Activated CD4-positive, alpha-beta T cell treated with anti-CD3 and anti-CD28 coated beads, Interleukin-2, amount 50 U/mL, for 4 hours (primary cell): ENCODE results near the gene ACSL5.
"Not testable (repeated sequence)": the region's sequence is repeated elsewhere in the genome, so short reads cannot be mapped to it uniquely, and the experiment has no call there.

Source experiments
- DNase-seq, 2 experiments: peaks; one replicate each; pipeline ENCODE4 v3.0.0-alpha.2; 2020

ACSL5 gene

DNA sequence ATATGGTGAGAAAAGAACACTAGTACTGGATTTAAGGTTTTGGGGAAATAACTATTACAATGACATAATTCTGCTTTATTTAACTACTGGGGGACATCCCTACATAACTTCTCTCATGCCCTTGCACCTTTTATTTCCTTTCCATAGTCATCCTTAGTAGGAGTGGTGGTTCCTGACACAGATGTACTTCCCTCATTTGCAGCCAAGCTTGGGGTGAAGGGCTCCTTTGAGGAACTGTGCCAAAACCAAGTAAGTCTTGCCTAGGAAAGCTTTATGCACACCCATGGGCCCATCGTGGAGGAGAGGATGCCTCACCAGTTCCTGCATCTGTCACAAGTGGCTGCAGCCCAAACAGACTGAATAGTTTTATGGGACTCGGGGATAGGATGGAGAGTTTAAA, 52.2 kb downstream of the ACSL5 start:
- DNase-seq, result no peak

DNA sequence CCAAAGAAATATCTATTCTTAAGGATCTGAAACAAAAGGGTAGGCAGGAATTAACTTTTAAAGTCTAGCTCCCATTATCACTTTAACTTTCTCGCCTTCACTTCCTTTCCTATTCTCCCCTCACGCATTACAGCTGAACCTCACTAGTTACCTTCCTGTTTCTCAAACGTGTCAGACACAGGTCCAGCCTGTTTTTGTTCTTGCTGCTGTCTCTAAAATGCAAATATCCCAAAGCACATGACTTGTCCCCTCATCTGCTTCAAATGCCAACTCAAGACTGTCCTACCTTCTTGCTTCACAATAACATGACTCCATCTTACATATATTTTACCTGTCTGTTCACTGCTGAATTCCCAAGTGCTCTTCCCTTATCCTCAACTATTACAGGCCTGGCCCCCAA, 55.2 kb downstream of the ACSL5 start:
- DNase-seq, result no peak

DNA sequence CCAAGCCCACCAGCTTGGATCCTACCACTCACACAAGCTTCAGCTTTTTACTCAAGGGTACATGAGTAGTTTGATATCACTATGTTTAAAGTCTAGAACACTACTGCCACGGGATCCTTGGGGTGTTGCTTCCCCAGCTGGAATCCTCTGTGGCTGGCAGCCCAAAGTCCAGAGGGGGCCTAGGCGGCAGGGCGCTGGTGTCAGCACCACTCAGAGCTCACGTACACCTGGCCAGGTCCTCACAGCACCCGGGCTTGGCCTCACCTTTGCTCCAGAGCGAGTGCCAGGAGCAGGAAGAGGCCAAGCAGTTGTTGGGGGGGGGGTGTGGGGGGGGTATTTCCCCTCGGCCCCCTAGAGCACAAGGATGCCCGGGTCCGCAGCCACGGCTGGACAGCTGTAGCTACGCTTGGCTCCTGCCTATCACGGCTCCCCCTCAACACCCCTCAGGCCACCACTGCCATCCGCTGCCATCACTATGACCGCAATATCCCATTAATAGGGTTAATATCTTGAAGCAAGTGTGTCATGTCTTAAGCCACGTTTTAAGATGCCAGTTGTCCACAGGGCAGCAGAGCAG, 55.8 kb downstream of the ACSL5 start:
- no peak for DNase-seq

DNA sequence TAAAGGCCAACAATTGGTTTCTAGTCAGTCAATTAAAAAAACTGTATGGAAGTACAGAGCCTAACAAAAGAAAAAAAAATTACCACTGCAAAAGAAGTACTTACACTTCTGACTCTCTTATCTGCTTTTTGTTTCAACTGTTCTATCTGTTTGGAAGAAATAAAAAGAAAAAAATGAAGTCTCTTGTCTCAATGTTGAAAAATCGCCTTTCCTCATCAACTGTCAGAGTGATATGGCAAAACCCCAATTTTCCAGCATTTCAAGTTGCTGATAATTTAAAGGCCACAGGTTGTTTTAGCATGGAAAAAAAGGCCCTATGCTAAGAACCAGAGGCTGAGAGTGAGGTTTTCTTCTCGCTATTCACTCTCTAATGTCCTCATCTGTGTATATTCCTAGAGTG, 59.2 kb downstream of the ACSL5 start:
- no peak for DNase-seq

DNA sequence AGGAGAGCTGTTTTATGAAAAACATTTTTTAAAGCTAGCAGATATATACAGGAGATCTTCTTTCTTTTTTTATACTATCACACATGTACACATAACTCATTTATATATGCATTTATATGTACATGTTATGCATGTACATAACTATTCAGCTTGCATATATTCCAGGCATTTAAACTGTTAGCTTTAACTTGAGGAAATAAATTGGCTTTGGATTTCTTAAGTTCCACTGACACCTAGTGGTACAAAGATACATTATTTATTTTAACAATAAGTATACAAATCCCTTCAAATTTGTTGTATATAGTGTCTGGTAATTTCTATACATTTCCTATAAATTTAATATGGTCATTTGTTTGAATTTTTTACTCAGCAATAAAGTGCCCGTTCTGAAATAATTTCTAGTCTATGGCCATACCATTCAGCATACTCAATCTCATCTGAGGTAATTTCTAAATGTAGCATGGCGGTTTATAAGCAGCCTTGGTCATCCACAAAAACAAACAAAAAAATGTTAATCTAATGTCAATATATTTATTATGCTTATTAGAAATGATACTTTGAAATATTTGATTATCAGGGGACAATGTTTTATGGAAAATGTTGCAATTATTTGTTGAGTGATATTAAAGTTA, 61.2 kb downstream of the ACSL5 start:
- no peak for DNase-seq

DNA sequence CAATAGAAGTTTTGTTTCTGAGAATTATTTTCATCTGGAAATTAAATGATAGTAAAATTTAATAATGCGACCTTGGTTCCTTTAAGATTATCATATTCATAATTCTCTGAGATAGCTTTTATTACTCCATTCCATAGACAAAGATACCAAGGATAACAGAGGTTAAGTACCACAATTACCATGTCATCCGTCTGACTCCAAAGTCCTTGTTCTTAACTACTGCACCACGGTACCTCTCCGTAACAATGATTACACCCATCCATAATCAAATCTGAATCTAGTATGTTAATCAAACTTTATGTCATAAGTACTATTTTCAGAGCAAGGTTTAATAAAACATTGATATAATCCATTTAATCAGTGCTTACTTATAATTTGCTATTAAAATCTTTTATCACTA, 64.4 kb downstream of the ACSL5 start:
- DNase-seq, result no peak

DNA sequence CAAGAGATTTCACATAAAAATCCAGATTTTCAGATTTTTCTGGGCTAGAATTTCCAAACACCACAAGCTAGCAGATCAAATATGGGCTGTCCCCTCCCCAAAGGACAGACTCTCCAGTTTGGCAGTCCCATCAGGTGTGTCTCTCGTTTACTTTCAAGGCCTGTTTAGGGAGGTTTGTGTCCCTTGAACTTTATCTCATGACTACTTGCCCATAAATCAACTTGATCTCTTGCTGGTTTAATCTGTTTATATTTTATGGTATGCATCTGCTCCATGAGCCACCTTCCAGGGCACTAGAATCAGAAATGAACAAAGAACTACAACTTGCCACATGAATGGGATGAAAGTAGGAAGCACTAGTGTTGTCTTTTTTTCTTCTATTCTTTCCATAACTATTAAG, 67.6 kb downstream of the ACSL5 start:
- no peak for DNase-seq

DNA sequence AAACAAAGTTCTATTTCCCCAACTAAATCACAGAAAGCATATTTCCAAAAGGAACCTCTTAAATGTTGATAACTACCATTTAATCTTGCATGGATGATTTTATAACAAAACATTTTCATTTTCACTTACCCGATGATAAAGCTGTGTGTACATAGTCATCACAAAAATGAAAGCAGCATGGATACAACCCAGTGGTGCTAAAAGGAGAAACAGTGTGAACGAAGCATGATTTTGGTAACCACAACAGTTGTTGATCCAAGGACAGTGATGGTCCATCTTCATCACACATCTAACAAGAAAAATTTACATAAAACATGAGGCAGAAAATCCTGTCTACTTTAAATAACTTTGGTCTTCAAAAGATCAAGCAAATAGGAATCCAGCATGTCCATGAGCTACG, 68.1 kb downstream of the ACSL5 start:
- no peak for DNase-seq

DNA sequence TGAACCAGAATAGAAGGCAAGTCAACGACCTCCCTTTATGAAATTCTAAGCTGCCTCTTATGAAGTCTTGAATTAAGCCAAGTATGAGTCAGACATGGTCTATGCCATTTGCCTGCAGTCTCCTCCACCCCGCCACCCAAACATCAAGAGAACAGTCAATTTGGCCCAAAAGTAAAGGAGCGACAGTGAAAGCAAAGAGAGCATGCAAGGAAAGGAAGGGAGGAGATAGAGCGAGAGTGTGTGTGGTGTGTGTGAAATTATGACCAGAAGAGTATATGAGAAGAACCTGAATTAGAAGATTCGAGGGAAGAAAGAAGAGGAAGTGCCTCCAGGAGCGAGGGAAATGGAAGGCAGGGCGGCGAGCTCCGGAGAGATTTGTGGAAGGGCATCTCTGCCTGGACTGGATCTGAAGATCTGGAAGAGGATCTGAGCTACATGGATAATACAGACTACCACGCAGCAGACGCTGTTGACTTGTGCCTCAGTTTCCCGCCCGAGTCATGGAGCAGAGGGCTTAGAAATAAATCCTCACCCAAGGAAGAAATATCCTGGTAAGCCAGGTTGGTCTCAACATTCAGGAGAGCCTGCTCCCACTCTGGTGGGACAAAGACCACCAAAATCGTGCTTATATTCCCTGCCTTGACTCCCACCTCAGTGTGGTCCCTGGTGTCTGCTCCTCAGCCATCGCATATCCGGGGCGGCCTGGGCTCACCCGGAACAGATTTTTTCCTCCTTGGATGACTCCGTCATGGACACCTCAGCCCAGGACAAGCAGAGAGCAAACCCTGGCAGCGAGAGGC, 72.3 kb downstream of the ACSL5 start:
- DNase-seq, result no peak

DNA sequence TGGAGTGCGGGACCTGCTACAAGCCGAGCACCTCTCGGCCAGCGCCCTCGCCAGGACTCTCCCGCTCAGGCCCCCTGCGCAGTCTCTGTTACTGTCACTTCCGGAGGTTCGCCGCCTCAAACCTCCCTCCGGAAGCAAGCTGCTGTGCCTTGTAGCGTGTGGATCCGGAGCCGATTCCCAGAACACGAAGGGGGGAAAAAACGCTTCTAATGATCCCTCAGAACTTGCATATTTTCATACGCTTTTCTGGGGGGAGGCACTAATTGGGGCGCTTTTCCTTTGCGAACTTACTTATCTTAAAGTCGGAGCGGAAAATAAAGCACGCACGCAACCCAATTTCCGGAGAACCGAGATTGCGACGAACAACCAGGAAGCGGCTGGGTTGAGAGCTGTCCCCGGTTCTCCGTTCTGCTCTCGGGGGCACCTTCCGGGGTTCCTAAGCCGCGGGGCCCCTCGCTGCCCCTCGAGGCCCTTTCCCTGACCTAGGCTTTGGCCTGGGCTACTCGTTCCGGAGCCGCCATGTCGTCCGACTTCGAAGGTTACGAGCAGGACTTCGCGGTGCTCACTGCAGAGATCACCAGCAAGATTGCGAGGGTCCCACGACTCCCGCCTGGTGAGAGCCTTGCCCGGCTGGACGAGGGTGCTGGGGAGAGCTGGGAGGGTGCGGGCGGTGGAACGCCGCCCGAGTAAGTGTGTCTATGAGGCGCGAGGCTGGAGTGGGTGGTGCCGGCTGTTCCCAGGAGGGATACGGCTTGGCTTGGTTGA, 73.1 kb downstream of the ACSL5 start, which contains the start of the genes VTI1A and ZDHHC6:
Gene VTI1A, plus strand, starts transcription at position 361 of the 765 bp plus-strand sequence. Its CDS starts 159 bp downstream, at position 520.
Gene ZDHHC6, minus strand, starts transcription at position 60 of the 765 bp plus-strand sequence. CDS start 1,478 bp downstream, outside the sequence.
- DNase-seq, result peak; percentile 74 to 75

DNA sequence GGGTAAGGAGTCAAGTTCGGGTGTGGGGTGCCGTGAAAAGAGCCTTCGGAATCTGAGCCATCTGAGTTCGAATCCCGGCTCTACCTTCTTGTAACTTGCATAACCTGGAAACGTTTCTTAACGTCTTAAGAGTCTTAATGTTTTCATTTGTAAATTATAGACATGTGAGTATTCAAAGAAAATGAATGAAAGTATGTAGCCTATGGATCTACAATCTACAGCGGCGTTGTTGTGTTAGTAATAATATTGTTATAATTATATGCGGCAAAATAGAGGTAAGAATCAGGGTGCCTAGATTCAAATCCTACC, 73.7 kb downstream of the ACSL5 start:
- DNase-seq, result no peak

DNA sequence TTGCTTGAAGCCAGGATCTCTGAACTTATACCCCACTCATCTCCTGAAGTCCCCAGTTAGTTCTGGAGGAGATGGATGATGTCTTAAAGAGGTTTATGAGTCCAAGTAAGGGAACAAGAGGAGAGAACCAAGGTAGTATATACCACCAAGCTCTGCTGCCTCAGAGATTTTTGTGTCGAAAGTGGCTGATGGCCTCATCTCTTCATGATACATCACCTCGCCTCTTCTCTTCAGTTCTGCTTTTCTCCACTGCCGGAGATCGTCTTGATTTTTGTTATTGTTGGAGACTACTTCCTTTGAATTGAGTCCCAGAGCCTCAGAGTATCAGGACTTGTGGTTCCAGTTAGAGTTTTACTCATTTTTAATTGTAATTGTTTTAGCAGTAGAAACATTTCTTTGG, 75.0 kb downstream of the ACSL5 start:
- DNase-seq, result no peak

DNA sequence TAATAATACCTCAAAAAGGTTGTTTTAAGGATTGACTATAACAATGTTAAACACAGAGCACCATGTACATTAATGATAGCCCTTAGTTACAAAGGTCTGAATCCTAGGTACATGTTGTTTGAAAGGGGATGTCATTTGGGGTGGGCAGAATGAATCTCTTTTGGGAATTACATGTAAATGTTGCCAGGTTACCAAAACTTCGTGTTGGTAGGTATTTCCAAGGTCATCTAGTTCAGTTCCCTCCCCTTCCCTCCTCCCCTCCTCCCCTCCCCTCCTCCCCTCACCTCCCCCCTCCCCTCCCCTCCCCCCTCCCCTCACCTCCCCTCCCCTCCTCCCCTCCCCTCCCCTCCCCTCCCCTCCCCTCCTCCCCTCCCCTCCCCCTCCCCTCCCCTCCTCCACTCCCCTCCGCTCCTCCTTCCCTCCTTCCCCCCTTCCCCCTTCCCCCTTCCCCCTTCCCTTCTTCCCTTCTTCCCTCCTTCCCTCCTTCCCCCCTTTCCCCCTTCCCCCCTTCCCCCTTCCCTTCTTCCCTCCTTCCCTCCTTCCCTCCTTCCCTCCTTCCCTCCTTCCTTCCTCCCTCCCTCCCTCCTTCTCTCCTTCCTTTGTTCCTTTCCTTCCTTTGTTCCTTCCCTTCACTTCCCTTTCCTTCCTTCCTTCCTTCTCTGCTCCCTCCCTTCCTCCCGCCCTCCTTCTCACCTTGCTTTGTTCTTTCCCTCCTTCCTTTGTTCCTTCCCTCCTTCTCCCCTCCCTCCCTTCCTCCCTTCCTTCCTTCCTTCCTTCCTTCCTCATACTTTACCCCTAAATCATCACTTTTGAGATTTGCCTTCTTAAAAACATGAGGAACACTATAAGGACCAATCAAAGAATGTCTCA, 81.2 kb downstream of the ACSL5 start:
- DNase-seq, result no peak

DNA sequence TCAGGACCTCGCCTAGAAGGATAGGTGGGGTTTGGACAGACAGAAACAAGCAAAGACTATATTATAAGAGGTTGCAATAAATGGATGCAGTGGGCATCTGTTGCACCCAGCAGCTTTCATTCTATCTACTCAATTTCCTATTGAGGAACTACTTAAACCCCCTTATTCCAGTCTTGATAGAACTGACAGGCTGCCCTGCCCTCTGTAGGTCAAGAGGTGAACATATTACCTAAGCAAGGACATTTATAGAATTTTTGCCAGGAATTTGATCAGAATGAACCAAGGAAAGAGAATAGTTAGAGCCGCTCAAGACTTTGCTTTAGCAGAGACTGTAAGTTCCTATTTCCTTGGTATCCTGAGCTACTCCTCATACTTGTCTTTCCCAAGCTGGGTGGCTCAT, 82.6 kb downstream of the ACSL5 start:
- no peak for DNase-seq

DNA sequence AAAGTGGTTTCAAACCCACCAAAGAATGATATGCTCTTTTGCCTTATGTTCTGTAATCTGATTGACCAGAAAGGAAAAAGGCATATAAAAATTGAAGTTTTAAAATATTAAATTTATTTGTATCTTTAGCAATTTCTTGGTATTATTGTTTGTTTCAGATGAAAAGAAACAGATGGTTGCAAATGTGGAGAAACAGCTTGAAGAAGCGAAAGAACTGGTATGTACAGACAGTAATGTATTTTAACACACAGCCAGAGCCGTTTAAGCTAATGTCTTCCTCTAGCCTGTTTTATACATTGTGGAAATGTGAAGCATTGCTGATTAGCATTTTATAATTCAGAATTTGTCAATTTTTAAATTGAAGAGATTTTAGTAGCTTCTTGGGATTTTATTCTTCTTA, 86.5 kb downstream of the ACSL5 start:
- no peak for DNase-seq

DNA sequence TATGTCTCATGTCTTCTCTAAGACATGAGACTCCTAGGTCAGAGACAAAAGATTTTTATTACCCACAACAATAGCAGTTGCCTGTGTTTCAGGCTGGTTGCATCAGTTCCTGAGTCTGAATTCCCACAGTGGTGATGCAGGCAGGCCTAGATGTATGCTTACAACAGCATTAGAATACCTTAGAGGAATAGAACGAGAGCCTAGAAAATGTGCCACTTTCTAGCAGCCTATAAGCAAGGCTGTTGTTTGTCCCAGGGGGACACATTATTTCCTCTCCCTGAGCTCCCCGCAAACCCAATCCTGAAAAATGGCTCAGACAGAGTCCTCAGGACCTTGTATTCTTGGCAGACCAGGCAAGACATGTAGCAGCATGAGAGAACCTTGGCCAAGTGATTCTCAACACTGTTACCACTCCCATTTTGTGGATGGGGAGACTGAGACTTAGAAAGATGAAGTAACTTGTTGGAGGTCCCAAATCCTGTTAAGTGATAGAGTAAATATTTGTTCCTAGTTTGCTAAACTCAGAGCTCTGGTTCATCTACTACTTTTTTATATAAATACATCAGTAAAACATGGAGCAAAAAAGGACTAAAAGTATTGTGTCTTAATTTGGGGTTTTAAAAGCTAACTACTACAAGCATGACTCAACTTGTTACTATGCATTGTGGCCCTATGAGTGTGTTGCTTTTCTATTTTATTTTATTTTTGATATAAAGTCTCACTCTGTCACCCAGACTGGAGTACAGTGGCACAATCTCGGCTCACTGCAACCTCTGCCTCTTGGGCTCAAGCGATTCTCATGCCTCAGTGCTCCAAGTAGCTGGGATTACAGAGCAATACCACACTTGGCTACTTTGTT, 87.3 kb downstream of the ACSL5 start:
- no peak for DNase-seq

DNA sequence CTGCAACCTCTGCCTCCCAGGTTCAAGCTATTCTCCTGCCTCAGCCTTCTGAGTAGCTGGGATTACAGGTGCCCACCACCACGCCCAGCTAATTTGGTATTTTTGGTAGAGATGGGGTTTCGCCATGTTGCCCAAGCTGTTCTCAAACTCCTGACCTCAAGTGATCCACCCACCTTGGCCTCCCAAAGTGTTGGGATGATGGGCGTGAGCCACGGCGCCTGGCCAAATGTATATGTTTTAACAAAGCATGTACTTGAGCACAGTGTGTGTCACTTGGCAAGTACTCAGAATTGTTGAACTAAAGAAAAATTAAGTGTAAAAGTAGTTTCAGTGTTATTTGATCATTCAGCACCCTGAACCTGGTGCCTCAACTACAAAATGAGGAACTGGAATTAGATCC, 90.2 kb downstream of the ACSL5 start:
- not testable (repeated sequence) for DNase-seq

DNA sequence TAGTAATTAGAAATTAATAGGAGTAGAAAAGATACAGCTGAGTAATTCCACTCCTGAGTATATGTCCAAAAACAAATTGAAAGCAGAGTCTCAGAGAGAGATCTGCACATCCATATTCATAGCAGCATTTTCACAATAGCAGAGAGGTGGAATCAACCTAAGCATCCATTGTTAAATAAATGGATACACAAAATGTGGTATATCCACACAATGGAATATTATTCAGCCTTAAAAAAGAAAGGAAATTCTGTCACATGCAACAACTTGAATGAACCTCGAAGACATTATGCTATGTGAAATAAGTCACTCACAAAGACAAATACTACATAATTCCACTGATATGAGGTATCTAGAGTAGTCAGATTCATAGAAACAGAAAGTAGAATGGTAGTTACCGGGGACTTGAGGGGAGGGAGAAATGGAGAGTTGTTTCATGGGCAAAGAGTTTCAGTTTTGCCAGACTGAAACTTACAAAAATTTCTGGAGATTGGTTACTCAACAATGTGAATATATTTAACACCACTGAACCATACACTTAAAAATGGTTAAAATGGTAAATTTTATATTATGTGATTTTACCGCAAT, 91.5 kb downstream of the ACSL5 start:
- DNase-seq, result no peak

DNA sequence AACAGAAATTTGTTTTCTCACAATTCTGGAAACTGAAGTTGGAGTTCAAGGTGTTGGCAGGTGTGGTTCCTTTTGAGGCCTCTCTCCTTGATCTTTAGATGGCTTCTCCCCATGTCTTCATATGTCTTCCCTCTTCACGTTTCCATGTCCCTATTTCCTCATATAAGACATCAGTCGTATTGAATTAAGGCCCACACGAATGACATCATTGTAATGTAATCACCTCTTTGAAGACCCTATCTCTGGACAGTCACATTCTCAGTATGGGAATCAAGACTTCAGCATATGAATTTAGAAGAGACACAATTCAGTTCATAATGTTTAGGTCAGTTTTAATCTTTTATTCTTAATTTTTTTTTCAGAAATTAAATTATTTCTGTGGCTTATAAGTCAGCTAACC, 92.9 kb downstream of the ACSL5 start:
- DNase-seq, result no peak

DNA sequence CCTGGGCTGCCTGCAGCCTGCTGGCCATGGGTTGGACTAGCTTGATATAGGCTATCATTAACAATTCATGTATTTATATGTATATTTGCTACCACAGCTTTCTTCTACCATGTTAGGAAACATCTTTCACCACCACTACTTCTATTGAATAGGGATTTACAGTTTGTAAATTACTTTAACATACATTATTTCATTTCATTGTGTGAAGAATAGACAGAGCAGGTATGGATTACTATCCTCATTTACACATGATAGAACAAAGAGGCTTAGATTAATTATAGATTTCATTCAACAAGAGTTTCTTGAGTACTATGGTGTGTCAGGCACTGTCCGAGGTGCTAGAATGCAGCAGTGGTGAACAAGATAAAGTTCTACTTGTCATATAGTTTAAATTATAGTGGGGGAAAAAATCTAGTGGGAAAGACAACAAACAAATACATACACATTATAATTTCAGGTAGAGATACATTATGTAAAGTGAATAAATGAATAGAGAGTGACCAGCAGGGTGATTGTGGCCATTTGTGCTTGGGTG, 93.7 kb downstream of the ACSL5 start:
- no peak for DNase-seq
